Esophagus mucosa (tissue), 1 donor: ENCODE results near the gene KCNH6. TPM values are rescaled to one million over a fixed set of nuclear protein-coding genes. Genes with fewer than 3 reads are reported as not detected.

Experiments
- ATAC-seq: fragments of 200-7000 bp; cut with Tn5 transposase; one replicate; pipeline ENCODE4 v1.9.1; 2020
- total RNA-seq: library from RNA; stranded (reverse); gene quantifications from one replicate; pipeline ENCODE4 v1.2.4, GENCODE V29; 2023
- donor health status: DM: yes; HTN: yes; CAD: no.

KCNH6 gene
- total RNA-seq, 1 donor from 2014 or later, result not detected

DNA sequence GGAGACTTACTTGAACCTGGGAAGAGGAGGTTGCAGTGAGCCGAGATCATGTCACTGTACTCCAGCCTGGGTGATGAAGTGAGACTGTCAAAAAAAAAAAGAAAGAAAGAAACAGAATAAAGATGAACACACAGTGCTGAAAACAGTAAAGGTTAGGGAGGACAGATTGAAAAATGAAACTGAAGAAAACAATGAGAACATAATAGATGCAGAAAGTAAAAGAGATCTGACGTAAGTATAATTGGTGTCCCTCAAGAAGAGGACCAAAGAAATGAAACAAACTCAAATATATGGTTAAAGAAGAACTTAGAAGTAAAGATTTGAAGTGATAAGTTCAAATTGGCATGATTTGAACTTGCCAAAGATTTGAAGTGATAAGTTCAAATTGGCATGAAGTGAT, 34.3 kb downstream of the KCNH6 start:
- ATAC-seq, result no peak

DNA sequence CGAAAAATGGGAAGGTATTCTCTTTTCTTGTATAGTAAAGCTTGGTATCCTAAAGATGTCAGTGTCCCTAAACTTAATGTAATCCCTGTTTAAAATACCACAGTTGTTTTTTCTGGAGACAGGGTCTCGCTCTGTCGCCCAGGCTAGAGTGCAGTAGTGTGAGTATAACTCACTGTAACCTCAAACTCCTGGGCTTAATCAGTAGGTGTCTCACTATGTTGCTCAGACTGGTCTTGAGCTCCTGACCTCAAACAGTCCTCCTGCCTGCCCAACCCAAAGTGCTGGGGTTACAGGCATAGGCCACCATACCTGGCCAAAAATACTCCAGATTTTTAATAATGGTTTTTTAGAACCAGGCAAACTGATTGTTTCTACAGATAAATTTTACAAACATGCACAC, 35.3 kb downstream of the KCNH6 start:
- no peak for ATAC-seq

DNA sequence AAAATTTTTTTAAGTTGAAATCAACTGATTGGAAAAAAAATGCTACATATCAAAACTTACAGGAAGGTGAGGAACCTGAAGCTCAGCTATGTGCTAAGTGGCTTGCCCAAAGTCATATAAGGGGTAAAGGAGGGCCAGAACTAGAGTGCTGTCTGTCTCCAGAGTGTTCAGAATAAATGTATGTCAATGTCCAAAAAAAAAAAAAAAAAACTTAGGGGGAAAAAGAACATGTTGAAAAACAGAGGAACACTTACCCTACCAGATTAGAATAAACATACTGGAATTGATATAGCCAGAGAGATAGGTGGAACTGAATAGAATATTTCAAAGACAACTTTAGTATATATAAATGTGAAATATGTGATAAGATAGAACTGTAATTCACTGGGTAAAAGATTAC, 38.7 kb downstream of the KCNH6 start:
- ATAC-seq, result no peak

DNA sequence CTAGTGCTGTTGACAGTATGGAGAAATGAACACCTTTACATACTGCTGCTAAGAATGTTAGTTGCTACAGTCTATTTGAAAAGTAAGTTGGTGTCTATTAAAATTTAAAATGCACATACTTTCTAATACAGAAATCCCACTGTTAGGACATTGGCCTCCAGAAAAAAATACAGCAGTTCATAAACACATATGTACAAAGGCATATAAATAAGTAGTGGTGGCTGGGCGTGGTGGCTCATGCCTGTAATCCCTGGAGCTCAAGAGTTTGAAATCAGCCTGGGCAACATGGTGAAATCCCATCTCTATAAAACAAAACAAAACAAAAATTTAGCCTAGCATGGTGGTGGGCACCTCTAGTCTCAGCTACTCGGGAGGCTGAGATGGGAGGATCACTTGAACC, 40.2 kb downstream of the KCNH6 start:
- ATAC-seq, result no peak

DNA sequence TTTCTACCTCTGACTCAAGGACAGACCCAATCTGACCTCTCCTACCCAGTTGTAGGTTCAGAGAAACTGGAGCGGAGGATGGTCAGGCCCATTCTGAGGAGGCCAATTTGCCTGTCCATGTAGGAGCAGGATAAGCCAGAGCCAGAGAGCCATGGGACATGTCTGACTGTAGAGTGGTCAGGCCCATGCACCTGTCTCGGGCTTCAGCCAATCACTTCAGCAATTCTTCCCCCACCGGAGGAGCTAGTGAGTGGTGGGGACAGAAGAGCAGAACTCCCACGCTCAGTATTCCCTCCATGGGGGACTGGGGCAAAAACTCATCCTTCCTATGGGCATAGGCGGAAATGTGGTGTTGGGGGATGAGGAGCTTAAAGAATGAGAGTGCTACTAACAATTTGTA, 41.4 kb downstream of the KCNH6 start:
- ATAC-seq, result no peak

DNA sequence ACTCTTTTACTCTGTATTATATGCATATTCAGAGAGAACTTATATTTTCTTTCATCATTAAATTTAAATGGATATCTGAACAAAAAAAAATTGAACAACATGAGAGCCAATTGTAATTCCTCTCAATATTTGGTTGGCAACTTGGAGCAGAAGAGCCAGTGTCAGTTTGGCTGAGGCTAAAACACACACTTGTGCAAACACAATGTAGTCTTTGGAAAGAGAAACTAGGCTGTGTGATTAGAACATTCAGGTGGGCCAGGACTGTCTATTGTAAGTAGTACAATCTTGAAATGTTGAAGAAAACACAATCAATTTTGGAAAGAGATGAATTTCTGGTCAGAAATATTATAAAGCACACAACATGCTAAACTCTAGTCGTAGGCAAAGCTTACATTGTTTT, 44.1 kb downstream of the KCNH6 start:
- ATAC-seq, result no peak

DNA sequence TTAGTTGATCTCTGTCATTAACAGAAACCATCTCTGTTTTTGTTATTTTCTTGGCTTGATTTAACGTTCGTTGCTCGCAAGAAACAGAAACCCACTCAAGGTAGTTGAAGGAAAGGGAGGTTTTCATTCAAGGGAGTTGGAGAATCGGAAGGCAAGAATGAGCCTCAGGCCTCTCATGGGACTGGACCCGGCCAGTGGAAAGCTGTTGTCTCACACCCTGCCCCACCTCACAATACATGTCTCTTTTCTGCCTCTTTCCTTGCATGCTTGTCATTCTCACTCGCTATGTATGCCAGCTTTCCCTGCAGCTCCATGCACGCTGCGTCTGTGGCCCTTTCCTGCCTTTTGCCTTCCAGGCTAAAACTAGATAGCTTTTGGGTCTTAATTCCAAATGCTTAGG, 45.4 kb downstream of the KCNH6 start:
- ATAC-seq, result no peak

DNA sequence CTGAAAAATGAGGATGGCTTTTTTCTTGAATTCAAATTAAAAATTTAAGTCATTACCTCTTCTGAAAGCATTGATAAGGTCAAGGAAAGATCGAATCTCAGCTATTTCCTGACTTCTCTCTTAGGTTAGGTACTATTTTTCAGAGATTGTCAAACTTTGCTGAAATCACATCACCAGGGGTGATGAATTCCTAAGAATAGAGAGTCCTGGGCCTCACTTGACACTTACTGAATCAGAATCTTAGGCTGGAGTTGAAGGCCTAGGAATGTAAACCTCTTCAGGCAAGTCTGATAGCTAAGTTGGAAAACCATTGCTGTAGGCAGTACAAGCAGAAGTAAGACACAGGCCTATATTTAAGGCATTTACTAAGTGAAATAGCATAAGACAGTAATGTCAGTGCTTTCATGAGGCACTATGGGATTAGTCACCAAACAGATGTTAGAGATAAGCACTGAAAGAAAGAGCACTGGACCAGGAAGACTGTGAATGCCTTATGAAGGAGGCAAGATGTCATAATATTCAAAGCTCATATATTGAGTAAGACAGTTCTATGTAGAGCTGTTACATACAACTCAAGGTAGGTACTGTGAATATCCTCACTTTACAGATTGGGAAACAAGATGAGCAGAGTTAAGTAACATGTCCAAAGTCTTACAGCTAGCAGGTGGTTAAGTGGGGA, 48.6 kb downstream of the KCNH6 start:
- no peak for ATAC-seq

DNA sequence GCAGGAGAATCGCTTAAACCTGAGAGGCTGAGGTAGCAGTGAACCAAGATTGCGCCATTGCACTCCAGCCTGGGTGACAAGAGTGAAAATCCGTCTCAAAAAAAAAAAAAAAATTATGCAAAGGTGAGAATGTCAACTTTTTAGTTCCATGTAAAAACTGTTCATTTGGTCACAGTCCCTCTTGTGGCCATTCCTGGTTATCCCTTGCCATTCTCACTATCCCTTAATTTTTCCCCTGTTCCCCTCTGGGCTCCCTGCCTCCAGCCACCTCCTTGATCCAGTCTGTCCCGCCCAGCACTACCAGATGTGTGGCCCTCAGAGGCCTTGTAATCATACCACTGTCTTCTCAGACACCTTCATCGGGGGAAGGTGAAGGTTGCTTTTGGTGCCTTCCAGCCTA, 50.5 kb downstream of the KCNH6 start:
- no peak for ATAC-seq

DNA sequence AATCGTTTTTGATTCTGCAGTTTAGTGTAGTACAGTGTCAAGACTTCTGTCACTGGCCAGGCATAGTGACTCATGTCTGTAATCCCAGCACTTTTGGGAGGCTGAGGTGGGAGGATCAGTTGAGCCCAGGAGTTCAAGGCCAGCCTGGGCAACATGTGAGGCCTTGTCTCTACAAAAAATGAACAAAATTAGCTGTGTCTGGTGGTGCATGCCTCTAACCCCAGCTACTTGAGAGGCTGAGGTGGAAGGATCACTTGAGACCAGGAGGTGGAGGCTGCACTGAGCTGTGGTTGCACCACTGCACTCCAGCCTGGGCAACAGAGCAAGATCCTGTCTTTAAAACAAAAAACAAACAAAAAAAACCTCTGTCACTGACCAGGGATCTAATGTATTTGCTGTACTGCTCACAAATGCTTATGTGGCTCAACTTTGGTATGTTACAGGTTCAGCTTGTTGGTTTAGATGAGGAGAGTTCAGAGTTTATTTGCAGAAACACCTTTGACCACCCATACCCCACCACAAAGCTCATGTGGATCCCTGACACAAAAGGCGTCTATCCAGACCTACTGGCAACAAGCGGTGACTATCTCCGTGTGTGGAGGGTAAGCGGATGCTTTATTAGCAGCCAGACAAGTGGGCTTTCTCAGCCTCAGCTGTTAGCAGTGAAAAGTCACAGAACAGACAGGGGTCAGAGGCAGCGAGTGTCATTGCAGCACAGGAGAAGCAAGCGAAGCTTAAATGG, 55.0 kb downstream of the KCNH6 start:
- no peak for ATAC-seq

DNA sequence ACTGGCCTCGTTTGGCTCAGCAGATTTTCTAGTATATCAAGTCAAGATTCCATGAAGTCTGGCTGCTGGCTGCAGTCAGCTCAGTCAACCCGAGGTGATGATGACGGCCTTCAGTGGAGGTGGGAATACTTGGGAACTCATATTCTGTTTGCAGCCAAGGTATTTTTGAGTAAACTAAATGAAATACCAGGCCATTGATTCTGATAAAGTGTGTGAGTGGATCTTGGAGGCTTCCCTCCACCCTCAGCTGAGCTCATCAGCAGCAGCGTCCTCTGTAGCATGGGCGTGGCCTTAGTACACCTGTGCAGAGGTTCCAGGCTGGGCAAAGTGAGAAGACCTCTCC, 55.6 kb downstream of the KCNH6 start:
- no peak for ATAC-seq

DNA sequence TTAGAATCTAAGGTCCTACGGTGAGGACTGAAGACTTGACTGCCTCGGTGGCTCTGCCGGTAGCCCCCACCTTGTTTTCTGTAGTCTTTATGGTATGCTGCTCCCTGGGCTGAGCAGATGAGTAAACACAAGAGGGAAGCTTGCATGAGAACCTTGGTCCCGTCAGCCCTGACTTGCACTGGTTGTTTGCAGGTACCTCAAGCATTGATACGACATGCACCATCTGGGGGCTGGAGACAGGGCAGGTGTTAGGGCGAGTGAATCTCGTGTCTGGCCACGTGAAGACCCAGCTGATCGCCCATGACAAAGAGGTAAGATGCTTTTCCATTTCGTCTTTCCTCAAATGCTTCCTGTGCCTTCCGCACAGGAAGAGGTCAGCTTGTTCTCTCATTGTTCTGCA, 56.5 kb downstream of the KCNH6 start:
- no peak for ATAC-seq

DNA sequence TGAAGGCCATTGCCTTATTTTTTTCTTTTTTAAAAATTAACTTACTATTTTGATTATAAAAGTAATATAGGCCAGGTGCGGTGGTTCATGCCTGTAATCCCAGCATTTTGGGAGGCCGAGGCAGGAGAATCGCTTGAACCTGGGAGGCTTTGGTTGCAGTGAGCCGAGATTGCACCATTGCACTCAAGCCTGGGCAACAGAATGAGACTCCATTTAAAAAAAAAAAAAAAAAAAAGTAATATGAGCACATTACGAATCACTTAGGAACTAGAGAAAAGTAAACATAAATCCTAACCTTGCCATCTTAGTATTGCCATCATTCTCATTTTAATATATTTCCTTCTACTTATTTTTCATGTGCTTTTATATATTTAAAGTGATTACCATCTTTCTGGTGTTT, 64.6 kb downstream of the KCNH6 start:
- ATAC-seq, result no peak

DNA sequence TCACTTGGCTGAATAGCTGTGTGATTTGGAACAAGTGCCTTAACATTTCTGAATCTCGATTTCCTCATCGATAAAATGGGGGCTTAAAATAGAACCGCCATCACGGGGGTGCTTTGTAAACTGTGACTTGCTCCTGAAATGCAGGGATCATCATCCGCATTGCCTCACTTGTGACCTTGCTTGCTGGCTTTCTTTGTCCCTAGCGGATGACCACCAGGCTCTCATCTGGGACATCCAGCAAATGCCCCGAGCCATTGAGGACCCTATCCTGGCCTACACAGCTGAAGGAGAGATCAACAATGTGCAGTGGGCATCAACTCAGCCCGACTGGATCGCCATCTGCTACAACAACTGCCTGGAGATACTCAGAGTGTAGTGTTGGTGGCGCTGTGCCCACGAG, 65.6 kb downstream of the KCNH6 start:
- no peak for ATAC-seq

DNA sequence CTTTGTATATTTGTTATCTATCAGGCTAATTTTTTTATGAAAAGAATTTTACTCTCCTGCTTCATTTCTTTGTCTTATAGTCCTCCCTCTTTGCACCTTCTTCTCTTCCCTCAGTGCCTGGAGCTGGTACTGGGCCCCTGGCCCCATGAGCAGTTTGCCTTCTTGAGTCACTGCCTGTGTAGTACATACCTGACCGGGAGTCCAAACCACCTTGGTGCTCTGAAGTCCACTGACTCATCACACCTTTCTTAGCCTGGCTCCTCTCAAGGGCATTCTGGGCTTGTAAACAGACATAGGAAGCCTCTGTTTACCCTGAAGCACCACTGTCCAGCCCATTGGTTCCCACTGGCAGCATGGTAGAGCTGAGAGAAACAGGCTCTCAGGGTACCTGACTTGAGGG, 66.5 kb downstream of the KCNH6 start:
- no peak for ATAC-seq

DNA sequence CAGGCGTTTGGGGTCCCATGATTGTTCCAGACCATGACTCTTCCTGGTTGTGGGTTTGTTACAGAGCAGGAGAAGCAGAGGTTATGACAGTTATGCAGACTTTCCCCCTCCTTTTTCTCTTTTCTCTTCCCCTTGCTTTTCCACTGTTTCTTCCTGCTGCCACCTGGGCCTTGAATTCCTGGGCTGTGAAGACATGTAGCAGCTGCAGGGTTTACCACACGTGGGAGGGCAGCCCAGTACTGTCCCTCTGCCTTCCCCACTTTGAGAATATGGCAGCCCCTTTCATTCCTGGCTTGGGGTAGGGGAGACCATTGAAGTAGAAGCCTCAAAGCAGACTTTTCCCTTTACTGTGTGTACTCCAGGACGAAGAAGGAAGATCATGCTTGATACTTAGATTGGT, 69.6 kb downstream of the KCNH6 start:
- no peak for ATAC-seq

DNA sequence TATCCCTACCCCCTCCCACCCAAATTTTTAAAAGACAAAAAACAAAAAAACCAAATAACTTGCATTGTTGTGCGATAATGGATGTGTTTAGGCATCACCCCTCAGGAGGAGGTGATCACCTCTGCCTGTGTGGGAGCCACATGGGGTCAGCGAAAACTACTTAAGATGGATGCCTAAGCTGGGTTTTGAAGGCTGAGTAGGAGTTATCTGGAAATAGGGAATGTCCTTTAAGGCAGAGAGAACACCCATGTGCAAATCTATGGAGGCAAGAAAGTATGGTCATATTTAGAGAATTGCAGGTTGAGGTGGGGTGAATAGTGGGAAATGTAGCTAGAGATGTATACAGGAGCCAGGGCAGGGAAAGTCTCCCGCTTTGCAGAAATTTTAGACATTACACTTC, 72.0 kb downstream of the KCNH6 start:
- no peak for ATAC-seq

Other genes starting within 250 kb of the KCNH6 start
- gene CYB561, start 77.1 kb upstream of the KCNH6 start, total RNA-seq, result 39.7 TPM
- 1.9 TPM for gene ACE, start 46.3 kb upstream of the KCNH6 start, total RNA-seq
- gene DCAF7, start 27.1 kb downstream of the KCNH6 start, total RNA-seq, result 38.4 TPM
- gene TACO1, start 77.5 kb downstream of the KCNH6 start, total RNA-seq, result 18.0 TPM
- gene MAP3K3, start 99.1 kb downstream of the KCNH6 start, total RNA-seq, result 9.2 TPM
- gene LIMD2, start 176.8 kb downstream of the KCNH6 start, total RNA-seq, result 2.8 TPM
- gene STRADA, start 218.4 kb downstream of the KCNH6 start, total RNA-seq, result 22.2 TPM